Osteoblast (primary cell): ENCODE data around the gene RINT1. TPM values are rescaled to one million over a fixed set of nuclear protein-coding genes. Genes with fewer than 3 reads are reported as not detected.
A peak's percentile ranks its signal among the peaks of the same experiment; 100 is the strongest.

Source experiments
- DNase-seq: peaks from one replicate; pipeline ENCODE4 v3.0.0; 2011; ENCODE audit warnings: low spot score, mixed read lengths; ENCODE audit not compliant: insufficient read length; ENCODE audit errors: missing footprints
- H2AFZ ChIP-seq: 2 replicates; pipeline ENCODE4 v1.6.0; 2011; ENCODE audit warnings: mild to moderate bottlenecking, low read length
- H3K27ac ChIP-seq: 2 replicates; pipeline ENCODE4 v1.5.1; 2011; ENCODE audit warnings: mild to moderate bottlenecking, low read depth, low read length, moderate library complexity
- H3K27me3 ChIP-seq: 2 replicates; pipeline ENCODE4 v1.6.0; 2012; ENCODE audit warnings: mild to moderate bottlenecking, control low read depth, inconsistent platforms, low read length, moderate library complexity; ENCODE audit not compliant: insufficient read depth
- H3K36me3 ChIP-seq: 2 replicates; pipeline ENCODE4 v1.5.1; 2011; ENCODE audit warnings: mild to moderate bottlenecking, low read length, control low read depth, moderate library complexity; ENCODE audit not compliant: insufficient read depth
- H3K4me1 ChIP-seq: 2 replicates; pipeline ENCODE4 v1.5.1; 2011; ENCODE audit warnings: mild to moderate bottlenecking, low read length, control low read depth, moderate library complexity; ENCODE audit not compliant: insufficient read depth
- H3K4me2 ChIP-seq: 2 replicates; pipeline ENCODE4 v1.6.0; 2011; ENCODE audit warnings: mild to moderate bottlenecking, low read length; ENCODE audit not compliant: insufficient read depth
- H3K4me3 ChIP-seq: fragments of 200-600 bp; sonication (generic); 3 replicates; pipeline ENCODE4 v1.5.1; 2012; ENCODE audit warnings: mild to moderate bottlenecking, low read length, inconsistent platforms; ENCODE audit not compliant: insufficient read depth
- H3K79me2 ChIP-seq: 2 replicates; pipeline ENCODE4 v1.6.0; 2012; ENCODE audit warnings: mild to moderate bottlenecking, low read length, control low read depth, inconsistent platforms; ENCODE audit not compliant: insufficient read depth
- H3K9me3 ChIP-seq: 2 replicates; pipeline ENCODE4 v1.5.1; 2011; ENCODE audit warnings: low read depth, low read length, control low read depth
- H4K20me1 ChIP-seq: 2 replicates; pipeline ENCODE4 v1.6.0; 2012; ENCODE audit warnings: mild to moderate bottlenecking, low read length, control low read depth; ENCODE audit not compliant: insufficient read depth
- total RNA-seq: library from RNA; depleted of rRNA; stranded (reverse); fragments of >200 nt; gene quantifications from 2 replicates; pipeline ENCODE4 v1.2.3, GENCODE V29; 2012
- TF ChIP-seq, protein P1 (sequence below): IDR thresholded peaks from 2 replicates; pipeline ENCODE4 v1.5.1; 2011; ENCODE audit warnings: mild to moderate bottlenecking, low read depth, low read length, moderate library complexity; ENCODE audit errors: extremely low read depth

RINT1 gene
- total RNA-seq: 16.6 and 18.0 TPM in 2 replicates

DNA sequence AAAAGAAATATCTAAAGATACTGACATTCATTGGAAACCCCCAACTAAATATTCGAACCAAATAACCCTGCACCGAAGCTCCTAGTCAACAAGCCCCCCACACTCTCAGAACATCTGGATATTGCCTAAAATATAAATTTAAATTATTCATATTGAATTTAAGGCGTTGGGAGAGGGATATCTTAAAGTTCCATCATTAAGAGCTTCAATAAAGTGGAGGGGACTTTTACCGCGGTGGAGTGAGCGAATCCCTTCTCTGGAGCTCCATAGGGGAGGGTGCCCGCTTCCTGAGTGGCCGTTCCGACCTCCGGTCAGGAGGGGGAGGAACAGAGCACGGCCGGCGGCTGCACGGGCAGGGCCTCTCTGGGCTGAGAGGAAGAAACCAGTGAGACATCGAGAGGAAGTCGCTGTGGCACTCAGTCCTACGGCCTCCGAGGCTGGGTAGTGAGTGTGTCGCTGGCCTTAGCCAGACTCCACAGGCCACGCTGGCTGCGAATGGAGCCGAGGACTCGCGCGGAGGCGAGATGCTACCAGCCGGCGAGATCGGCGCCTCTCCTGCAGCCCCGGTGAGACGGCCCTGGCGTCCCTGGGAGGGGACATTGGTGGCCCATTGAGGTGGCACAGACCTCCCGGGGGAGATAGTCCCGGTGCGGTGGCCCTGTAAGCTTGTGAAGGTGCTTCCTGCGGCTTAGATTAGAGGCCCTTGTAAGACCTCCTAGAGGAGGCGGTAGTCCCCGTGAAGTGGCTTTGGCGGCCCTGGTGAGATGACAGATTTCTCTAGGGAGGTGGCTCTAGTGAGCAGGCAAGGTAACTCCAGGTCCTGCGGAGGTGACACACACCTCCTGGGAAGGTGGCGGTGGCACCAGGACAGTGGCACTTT is at the start of gene RINT1:
TSS of gene RINT1 (plus strand) at position 410 of the 880 bp plus-strand sequence. CDS start at position 525, 115 bp downstream.
- Histone ChIP-seq H3K4me3 (peak within 1 kb of the TSS; percentile 99), H2AFZ (peak within 1 kb of the TSS; percentile 99), H4K20me1 (peaks cover 9% of the 10 kb centered on the region), H3K79me2 (peaks cover 36% of the 10 kb centered on the region), H3K27ac (peak within 1 kb of the TSS; percentile 83), H3K4me2 (peak within 1 kb of the TSS; percentile 99), H3K4me1 (peaks cover 17% of the 10 kb centered on the region), H3K27me3 (no peaks in the 10 kb centered on the region), H3K36me3 (peaks cover 15% of the 10 kb centered on the region), H3K9me3 (no peaks in the 10 kb centered on the region)
- peak; percentile 95 for DNase-seq
- TF ChIP-seq, protein P1, sequence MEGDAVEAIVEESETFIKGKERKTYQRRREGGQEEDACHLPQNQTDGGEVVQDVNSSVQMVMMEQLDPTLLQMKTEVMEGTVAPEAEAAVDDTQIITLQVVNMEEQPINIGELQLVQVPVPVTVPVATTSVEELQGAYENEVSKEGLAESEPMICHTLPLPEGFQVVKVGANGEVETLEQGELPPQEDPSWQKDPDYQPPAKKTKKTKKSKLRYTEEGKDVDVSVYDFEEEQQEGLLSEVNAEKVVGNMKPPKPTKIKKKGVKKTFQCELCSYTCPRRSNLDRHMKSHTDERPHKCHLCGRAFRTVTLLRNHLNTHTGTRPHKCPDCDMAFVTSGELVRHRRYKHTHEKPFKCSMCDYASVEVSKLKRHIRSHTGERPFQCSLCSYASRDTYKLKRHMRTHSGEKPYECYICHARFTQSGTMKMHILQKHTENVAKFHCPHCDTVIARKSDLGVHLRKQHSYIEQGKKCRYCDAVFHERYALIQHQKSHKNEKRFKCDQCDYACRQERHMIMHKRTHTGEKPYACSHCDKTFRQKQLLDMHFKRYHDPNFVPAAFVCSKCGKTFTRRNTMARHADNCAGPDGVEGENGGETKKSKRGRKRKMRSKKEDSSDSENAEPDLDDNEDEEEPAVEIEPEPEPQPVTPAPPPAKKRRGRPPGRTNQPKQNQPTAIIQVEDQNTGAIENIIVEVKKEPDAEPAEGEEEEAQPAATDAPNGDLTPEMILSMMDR: peak; percentile 78

- peaks cover 5% of the 10 kb centered on the region for H3K4me1 ChIP-seq
- peak overlapping the region; percentile 66 for H3K27ac ChIP-seq
- no peaks in the 10 kb centered on the region for H4K20me1 ChIP-seq
- H2AFZ ChIP-seq: peak overlapping the region; percentile 68
- H3K27me3 ChIP-seq: no peaks in the 10 kb centered on the region
- peak overlapping the region; percentile 37 for H3K4me2 ChIP-seq
- H3K4me3 ChIP-seq: no peak overlapping the region
- H3K36me3 ChIP-seq: peaks cover 7% of the 10 kb centered on the region
- TF ChIP-seq, protein P1: peak; percentile 56
- H3K9me3 ChIP-seq: no peaks in the 10 kb centered on the region
- H3K79me2 ChIP-seq: no peaks in the 10 kb centered on the region
- DNase-seq: peak; percentile 81
Observed at GRCh38 chr7:105487579-105488571, 44.1 kb upstream of the RINT1 start.

GRCh38 chr7:105489409-105489808 is 42.6 kb upstream of the RINT1 start:
- Histone ChIP-seq H3K36me3 (peaks cover 7% of the 10 kb centered on the region), H3K4me1 (peaks cover 14% of the 10 kb centered on the region), H3K4me3 (no peak overlapping the region), H3K27me3 (no peaks in the 10 kb centered on the region), H4K20me1 (no peaks in the 10 kb centered on the region), H3K27ac (no peak overlapping the region), H3K4me2 (no peak overlapping the region), H3K9me3 (no peaks in the 10 kb centered on the region), H3K79me2 (no peaks in the 10 kb centered on the region), H2AFZ (no peak overlapping the region)
- DNase-seq: no peak
- TF ChIP-seq, protein P1: no peak
